GM12875 (cell line): ENCODE results near the gene PCNX1.

Source experiments
- H3K4me3 ChIP-seq: one replicate; pipeline ENCODE4 v1.5.1; 2011; ENCODE audit warnings: low read depth, low read length, control low read depth
- TF ChIP-seq, protein P1 (sequence below): IDR thresholded peaks from 2 replicates; pipeline ENCODE4 v1.5.1; 2011; ENCODE audit warnings: low read depth, mild to moderate bottlenecking, control low read depth, inconsistent platforms, low read length, moderate library complexity, borderline replicate concordance; ENCODE audit not compliant: insufficient read depth

PCNX1 gene

DNA sequence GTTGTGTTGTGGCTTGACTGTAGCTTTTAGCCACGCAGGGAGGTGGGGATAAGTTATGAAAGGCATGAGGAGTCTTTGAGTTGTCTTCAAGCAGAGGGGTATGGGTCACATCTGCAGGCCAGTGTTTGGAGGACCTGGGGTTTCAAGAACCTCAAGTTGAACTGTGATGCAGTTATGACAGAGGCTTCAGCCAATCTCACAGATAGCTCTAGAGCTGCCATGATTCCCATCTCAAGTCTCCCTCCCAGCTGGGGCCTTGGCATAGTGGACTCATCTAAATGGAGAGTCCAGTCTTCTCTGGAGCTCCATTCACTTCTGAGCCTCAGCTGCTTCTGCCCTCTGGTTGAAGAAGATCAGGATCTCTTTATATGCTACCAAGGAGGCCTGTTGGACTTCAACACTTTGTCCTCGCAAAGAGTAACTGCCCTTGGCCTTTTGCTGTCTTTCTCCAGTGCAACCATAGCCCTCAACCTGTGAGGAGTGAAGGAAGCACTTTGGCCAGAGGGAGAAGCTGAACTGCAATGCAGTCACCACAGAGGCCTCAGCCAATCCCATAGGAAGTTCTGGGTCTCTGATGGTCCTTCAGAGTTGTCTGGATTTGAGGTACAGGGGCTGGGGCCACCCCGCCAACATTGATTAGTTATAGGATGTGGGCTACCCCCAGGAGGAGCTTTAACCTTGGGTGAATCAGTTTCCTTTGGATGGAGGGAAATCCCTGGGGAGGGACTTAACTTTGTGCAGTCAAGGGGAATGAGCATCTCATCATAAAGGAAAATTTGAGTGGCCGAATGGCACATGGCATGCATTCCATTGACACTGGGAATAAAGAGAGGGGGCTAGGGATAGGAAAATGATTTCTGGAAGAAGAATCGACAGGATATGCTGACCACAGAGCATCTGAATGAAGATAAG lies 230.5 kb downstream of the PCNX1 start:
- no peak overlapping the region for H3K4me3 ChIP-seq
- TF ChIP-seq, protein P1, sequence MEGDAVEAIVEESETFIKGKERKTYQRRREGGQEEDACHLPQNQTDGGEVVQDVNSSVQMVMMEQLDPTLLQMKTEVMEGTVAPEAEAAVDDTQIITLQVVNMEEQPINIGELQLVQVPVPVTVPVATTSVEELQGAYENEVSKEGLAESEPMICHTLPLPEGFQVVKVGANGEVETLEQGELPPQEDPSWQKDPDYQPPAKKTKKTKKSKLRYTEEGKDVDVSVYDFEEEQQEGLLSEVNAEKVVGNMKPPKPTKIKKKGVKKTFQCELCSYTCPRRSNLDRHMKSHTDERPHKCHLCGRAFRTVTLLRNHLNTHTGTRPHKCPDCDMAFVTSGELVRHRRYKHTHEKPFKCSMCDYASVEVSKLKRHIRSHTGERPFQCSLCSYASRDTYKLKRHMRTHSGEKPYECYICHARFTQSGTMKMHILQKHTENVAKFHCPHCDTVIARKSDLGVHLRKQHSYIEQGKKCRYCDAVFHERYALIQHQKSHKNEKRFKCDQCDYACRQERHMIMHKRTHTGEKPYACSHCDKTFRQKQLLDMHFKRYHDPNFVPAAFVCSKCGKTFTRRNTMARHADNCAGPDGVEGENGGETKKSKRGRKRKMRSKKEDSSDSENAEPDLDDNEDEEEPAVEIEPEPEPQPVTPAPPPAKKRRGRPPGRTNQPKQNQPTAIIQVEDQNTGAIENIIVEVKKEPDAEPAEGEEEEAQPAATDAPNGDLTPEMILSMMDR = no peak

DNA sequence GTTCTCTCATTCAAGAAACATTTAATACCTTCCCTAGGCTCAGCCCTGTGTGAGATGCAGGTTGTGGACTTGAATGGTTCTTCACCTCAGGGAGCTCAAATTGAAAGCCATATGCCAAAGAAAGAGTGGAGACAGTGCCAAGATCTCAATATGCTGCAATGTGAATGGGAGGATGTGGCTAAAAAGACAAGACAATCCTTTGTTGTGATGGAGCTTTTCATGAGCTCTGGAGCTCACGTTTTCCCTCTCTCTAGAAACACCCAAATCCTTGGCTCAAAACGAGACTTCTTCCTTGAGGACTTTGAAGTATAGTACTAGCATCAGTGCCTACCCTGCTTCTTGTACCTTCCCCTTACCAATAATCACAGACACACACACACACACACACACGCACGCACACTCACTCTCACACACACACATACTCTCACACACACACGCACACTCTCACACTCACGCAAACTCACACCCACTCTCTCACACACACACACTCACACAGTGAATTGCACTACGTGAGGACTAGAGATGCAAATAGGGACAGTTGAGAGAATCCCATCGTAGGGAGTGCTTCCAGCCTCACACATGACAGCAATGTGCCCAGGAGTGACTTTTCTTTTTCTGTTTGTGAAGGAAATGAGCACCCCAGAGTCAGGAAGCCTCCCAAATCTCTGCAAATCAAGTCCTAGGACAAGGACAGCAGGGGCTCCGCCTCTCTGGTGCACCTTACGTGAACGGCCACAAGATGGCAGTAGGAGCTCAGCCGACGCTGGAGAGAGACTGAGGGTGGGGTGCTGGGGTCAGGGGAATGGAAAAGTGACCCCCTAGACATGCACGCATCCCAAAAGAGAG lies 231.4 kb downstream of the PCNX1 start:
- TF ChIP-seq, protein P1 = peak; percentile 91
- no peak overlapping the region for H3K4me3 ChIP-seq

DNA sequence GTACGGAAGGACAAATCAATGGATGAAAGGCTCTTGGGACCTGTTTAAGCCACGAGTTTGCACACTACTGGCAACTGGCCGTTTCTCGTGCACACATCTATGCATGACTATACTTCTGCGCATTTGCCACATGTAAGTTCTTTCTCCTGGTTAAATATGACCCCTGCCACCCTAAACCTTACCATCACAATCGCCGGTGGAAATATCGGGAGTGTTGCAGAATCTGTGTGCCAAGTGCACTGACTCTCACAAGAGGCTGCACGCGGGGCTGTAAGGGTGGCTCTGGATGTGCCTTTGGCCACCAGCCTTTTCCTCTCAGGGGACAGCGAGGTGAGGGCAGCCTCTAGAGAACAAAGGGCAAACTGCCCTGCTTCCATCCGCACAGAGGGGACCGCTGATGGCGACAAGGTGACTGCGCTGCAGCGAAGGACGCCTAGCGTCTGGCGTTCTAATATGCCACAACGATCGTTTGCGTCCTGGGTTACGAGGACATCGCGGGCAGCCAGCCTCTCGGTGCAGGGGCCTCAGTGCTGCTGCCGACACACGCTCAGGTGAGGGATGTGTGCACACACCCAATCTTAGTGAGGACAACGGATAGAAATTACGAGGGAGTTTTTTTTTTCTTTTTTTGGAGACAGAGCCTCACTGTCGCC lies 232.2 kb downstream of the PCNX1 start:
- TF ChIP-seq, protein P1 = no peak
- no peak overlapping the region for H3K4me3 ChIP-seq

DNA sequence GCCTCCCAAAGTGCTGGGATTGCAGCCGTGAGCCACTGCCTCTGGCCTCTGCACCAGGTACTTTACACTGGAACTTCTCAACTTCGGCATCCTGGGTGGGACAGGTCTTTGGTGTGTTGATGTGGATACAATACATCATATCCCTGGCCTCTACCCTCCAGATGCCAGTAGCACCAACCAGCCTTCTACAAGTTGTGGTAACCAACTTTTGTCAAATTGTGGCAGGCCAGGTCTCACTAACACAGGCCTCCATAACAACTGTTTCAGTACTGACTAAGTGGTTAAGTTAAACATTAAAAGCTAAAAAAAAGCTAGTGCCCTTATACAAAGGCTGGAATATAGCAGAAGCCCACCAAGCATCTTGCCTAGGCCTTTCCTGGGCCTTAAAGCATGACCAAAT lies 232.9 kb downstream of the PCNX1 start:
- TF ChIP-seq, protein P1 = no peak
- no peak overlapping the region for H3K4me3 ChIP-seq

DNA sequence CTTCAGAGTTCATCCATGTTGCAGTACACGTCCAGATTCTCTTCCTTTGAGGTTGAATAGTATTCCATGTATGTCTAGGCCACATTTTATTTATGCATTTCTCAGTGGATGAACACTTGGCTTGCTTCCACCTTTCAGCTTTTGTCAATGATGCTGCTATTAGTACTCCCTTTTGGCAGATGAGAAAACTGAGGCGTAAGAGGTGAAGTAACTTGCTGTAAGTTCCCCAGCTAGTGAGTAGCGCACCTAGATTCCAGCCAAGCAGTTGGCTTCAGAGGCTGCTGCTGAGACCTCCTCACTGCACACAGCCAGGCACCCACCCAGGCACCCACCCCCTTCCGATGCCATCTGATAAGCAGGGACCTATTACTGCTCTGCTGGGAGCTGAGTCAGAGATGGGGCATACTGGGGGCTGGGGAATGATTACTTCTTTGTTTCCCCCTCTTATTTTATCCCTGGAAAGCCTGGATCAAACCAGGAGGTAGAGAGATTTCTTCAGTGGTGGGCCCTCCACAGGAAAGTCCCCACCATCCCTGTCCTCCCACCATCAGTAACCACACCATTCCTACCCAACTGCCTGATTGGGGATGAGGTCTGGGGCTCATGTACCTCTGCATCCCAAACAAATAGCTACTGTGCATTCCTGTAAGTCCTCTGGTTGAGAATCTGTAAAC lies 234.6 kb downstream of the PCNX1 start:
- TF ChIP-seq, protein P1 = no peak
- H3K4me3 ChIP-seq = no peak overlapping the region

DNA sequence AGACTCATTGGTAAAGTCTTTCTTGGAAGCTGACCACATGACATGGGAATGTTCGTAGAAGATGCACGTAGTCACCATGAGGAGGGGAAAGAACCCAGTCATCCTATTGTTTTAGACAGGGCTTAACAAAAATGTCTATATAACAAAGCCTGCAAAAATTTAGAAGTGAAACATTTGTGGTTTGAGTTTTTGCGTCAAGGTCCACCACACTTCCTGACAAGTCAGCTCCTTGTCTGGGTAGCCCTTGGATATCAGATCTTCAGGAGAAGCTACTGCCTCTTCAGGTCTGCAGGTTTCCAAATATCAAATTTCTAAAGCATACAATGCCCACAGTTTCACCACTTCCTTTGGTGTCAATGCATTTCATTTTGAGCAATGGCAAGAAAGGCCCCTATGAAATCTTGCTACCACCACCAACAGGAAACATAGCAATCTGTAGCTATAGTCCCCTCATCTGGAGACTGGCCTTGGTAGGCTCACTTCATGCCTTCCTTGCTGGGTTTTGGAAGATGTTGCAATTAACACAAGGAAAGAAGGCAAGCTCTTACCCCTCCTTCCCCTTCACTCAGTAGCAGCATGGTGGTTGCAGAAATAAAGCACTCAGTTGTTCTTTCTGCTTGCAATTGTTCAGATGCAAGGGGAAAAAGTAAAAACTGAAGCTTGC lies 235.2 kb downstream of the PCNX1 start:
- TF ChIP-seq, protein P1 = no peak
- H3K4me3 ChIP-seq = no peak overlapping the region
